Stimulated activated CD8-positive, alpha-beta memory T cell treated with anti-CD3 and anti-CD28 coated beads, Interleukin-12 subunit alpha, Interleukin-12 subunit beta, amount 100 ng/mL, for 24 hours (primary cell): ENCODE measurements around the gene MYEOV.

ENCODE experiments used
- DNase-seq: peaks from one replicate; pipeline ENCODE4 v3.0.0-alpha.2; 2020; ENCODE audit errors: extremely low read depth

The MYEOV gene

DNA sequence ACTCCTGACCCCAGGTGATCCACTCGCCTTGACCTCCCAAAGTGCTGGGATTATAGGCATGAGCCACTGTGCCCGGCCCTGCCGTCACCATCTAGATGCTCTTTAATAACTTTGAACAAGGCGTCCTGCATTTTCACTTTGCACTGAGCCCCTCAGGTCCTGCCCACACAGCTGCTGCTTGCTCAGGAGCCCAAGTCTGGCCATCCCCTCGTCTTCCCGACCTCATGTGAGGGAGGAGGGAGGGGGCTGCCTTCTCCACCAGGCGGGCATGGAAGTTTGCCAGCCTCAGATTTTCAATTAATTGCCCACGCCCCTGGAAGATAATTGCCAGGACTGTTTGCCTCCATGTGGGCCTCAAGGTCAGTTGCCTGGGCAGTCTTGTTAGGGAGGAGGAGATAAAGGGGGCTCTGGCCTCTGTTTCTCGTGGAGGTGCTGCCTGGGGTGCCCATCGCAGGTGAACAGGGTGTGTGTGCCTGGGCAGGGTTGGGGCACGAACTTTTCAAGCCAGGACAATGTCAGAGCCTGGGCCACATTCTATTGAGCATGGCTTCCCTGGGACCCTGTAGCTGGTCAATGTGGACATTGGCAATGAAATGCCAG, 27.9 kb upstream of the MYEOV start:
- no peak for DNase-seq

DNA sequence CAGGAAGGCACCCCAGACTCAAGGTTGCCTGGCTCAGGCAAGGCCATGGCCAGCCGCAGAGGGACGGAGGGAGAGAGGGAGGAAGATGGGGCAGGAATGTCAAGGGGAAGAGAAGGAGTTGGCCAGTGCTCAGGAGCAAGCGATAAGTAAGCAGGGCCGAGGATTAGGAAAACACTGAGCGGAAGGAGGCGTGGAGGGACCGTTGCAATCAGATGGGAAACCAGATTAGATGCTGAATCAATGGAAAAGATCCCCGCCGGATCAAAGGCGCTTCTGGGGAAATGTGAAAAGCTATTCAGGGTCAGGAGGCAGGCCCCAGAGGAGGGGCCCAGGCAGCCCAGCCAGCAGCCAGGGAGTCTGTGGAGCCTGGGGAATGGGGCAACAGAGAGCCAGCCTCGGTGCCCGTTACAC, 26.6 kb upstream of the MYEOV start:
- no peak for DNase-seq

DNA sequence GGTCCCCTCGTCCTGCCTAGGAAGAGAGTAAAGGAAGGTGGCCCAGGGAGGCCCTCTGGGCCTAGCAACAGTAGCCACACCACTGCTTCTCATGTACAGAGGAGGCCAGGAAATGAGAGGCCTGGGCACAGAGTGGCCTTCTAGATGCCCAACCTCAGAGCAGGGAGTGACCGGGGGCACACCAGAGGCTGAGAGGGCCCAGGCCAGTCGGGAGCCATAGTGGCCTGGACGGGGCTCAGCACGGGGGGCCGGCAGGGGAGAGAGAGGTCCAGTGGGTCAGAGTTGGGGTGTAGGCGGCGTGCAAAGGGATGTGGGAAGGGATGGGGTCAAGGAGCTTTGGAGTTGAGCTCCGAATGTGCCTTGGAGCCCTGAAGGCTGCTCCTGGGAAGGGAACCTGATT, 25.0 kb upstream of the MYEOV start:
- no peak for DNase-seq

DNA sequence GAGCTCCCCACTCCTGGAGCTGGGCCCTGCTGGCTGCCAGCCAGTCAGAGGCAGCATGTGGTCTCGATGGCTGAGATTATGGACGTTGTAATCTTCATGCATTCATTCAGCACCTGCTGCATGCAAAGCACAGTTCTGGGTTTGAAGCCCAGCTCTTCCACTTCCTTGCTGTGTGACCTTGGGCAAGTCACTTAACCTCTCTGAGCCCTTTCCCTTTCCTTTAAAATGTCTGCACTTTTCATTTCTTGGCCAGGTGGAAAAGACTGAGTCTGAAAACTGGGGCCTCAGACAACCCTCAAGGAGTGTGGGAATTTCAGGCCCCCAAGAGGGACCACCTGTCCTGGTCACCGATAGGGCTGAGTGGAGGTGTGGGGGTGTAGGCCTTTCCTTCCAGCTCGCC, 24.6 kb upstream of the MYEOV start:
- DNase-seq = no peak

DNA sequence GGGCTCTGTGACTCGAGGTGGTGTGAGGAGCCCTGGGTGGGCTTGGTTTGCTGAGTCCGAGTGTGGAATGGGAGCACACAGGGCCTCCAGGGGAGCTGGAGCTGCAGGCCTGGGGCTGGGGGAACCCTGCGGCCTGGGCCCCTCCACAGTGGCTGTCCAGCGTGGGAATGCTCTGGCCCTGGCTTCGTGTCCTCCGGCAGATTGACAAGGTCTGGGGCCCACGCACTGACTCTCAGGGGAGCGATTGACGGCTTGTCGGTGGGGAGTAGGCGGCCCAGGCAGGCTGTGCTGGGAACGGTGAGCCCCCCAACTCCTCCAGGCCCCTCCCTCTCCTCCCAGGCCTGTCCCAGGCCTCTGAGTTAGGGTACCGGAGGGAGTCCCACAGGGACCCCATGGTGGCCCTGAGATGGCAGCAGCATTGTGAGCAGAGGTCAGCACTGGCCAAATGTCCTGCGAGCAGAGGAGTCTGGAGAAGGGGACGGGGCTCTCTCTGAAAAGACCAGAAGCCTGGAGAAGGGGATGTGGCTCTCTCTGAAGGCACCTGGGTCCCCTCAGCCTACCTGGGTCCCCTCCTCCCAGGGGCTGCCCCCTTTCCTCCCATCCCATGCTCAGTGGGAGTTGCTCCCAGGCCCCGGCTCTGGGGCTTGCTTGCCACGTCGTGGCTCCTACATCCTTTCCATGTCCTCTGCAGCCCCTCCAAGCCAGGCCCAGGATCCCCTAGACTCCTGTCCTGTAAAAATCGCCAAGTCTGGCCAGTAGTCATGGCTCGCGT, 23.8 kb upstream of the MYEOV start:
- no peak for DNase-seq

DNA sequence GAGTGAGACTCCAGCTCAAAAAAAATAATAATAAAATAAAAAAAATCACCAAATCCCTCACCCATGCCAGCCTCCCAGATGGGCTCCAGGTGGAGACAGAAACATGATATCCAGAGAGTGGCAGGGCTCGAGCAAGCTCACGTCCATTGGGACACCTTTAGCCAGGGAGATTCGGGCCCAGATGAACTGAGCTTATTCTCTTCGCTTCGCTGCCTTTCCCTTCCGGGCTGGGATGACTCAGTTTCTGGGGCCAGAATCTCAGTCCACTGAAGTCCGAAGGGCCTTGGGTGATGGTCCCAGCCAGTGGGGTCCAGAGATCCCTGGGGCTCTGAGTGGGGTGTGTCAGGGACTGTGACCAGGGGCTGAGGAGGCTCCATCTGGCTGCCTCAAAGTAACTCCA, 23.0 kb upstream of the MYEOV start:
- no peak for DNase-seq

DNA sequence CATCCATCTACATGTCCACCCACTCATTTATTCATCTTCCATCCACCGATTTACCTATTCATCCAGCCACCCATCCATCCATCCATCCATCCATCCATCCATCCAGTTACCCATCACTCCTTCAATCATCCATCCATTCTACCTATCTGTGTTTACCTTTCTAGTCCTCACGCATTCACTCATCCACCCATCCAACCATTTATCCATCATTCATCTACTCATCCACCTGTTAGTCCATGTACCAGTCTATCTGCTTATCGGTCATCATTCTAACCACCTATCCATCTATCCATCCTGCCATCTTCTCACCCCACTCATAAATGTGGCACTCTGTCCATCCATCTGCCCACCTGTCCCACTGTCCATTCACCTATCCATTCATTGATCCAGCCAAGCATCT, 21.9 kb upstream of the MYEOV start:
- DNase-seq = no peak

DNA sequence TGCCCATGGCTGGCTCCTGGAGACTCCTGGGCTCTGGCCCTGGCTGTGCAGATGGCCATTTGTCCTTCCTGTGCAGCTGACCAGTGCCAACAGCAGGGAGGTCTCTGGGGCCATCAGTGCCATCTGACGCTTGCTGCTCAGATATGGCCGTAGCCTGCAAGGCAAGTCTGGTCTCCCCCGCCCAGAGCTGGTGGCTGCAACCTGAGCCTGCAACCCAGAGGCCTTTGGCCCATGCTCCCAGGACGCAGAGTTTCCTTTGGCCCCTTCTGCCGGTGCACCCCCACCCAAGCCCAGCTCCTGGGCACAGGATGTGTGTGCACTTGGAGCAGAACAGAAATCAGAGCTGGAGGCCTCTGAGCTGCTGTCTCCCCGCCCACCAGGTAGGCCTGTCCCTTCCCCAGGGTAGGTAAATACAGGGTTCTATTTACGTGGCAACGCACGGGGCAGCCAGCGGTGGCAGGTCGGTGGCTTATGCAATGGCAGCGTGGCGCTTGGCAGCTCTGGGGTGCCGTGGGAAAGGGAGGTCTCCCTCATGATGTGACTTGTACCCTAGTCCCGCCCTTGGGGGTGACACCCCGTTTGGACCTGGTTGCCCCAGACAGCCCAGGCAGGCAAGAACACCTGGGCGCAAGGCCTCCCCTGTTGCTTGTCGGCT, 21.0 kb upstream of the MYEOV start:
- no peak for DNase-seq

DNA sequence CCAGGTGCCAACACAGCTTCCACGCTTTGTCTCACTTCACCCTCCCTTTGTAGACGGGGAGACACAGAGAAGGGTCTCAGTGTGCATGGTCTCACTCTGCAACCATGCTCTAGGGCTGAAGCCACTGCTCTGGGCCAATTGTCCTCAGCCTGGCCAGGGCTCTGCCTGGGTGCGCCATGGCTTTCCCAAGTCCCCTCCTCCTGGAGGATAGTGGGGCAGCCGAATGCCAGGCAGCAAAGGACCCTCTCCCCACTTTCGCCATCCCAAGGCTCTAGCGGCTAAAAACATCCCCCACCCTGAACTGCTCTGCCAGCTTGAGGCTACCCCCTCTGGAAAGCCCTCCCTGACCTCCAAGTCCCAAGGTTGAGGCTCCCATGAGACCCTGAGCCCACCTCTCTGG, 20.4 kb upstream of the MYEOV start:
- DNase-seq = no peak

DNA sequence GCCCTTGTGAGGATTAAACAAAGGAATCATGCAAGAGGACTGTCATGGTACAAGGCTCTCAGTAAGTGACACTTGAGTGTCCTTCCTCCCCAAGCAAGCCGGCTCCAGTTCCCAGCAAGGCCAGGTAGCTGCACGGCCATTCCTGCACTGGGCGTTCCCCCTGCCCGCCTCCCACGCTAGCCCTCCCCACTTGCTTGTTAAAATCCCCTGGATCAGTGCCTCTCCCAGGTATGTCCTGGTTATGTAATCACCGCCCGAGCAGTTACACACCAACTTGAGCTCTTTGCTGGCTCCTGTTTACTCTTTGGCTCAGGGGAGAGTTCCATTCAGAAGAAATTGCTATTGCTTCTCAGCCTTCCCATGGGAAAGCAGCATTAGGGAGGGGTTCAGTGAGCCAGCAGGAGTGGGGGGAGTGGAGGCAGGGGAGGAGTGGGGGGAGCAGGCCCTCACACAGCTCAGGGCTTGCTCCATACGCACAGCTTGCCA, 19.4 kb upstream of the MYEOV start:
- DNase-seq = no peak

DNA sequence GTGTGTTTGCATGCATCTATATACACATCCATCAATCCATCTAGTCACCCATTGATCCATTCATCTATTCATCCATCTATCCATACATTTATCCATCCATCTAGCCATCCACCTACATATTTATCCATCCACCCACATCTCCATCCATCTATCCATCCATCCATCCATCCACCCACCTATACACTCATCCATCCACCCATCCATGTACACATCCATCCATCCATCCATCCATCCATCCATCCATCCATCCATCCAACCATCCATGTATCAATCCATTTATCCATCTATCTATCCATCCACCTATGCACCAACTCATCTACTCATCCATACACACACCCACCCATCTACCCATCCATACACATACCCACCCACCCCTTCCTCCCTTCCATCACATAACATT, 18.8 kb upstream of the MYEOV start:
- no peak for DNase-seq

DNA sequence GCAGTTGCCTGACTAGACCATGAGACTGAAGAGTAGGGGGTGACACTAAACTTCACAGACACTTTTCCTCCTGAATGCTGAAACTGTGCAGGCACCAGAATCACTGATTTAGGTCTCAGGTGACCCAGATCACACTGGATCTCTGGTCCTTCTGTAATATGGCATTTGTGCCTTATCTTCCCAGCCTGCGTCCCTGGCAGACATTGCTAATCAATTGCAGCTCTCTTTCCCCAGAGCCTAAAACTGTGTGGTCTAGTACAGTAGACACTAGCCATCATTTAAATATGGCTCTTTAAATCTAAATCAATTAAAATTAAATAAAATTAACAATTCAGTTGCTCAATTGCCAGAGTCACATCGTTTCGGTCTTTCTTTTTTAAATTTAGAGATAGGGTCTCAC, 17.8 kb upstream of the MYEOV start:
- no peak for DNase-seq

DNA sequence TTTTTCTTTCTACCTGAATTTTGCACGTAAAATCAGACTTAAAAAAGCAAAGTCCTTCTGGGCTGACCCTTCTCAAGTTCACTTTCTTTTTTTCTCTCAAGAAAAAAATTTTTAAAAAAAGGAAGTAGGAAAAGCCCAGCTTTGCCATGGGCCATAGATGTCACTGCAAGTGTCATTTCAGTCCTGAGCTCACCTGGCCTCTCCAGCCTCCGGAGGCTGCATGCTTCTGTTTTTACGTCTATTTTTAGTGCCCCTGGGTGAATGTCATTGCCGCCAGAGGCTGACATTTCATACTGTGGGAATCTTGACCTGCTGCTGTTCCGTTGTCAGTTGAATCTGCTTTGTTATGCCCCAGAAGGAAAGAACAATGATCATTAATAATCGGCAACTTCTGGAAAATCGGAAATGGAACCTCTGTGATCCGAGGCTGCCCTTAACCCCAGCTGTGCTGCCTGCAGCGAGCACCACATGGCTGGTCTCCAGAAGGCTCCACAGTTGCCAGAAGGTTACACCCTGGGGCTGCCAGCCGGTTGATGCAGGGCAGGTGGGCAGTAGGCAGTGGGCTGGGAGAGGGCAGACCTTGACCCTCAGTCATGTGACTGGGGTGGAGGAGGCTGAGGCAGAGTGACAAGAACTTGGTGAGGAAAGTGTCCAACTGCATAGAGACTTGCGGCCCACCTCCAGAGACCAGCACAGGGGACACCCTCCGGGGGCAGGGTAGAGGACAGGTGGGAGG, 16.7 kb upstream of the MYEOV start:
- no peak for DNase-seq

DNA sequence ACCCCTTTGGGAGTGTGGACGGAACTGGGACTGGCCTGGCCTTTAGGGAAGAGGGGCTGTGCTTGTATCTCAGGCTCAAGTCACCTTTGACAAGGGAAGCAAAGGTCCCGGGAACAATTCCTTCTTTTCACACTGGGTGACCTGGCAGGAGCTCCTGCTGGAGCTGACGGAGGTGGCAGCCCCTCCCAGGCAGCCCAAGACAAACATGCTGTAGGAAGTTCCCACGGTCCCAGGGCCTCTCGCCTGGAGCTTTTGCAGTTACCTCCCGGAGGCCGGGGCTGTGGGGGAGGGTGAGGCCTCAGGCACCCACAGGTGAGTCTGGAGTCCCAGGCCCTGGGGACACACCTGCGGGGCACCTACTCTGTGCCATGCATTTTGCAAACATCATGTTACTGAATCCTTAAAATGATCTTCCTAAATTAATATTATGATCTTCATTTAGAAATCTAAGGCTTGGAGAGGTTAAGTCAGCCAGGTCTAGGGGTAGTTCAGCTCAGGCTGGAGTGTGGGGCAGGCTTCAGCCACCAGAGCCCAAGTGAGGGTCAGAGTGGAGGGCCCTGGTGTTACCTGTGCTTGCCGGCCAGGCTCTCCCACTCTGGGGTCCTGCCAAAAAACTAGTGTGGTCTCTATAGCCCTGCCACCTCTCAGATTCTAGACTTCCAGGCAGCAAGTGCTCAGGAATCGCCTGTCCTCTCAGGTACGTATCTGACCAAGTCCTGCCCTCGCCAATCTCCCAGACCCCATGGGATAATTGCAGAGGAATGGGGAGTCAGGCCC, 15.7 kb upstream of the MYEOV start:
- no peak for DNase-seq

DNA sequence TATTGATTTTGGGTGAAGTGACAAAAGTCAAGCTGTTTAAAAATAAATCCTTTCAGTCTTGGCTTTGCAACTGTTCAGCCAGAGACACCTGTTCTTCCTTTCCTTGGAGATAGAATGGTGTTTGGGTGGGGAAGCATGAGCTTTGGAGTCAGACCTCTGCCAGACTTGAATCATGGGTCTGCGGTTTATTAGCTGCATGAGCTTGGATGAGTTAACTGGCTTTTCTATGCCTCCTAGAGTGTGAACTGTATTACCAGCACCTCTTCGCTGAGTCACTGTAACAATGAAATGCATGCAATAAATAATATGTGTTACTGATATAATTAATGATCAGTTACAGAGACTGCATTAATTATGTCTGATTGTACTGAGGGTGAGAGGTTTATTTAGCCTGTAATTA, 13.5 kb upstream of the MYEOV start:
- DNase-seq = no peak

DNA sequence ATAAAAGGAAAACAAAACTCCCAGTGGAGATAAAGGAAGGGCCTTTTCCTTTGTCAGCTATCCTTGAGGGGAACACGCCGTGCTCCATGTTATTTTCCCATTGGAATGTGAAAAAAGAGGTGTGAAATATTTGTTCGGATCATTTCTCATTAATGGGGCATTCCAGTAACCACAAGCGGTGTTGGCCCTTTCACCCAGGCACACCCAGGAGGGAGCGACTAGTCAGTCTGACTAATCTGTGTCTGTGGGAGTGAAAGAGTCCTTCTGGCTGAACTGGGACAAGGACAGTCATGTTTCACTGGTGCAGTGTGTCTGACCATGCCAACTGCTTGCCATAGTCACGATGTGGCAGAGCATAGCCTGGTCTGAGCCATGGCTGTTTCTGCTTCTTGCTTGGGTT, 13.0 kb upstream of the MYEOV start:
- DNase-seq = no peak

DNA sequence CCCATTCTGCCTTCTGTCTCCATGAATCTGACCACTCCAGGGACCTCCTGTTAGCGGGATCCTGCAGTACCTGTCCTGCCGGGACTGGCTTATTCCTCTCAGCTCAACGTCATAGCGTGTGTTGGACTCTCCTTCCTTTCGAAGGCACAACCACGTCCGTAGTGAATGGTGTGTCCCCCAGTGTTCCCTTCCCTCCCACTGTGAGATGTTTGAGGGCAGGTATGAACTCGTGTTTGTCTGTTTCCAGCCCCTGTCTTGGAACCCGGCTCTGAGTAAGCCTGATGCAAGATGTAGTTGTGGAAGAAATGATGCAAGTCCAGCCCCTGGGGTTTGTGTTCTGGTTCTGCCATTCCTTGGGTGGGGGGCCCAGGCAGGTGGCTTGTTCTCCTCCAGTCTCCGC, 10.5 kb upstream of the MYEOV start:
- DNase-seq = no peak

DNA sequence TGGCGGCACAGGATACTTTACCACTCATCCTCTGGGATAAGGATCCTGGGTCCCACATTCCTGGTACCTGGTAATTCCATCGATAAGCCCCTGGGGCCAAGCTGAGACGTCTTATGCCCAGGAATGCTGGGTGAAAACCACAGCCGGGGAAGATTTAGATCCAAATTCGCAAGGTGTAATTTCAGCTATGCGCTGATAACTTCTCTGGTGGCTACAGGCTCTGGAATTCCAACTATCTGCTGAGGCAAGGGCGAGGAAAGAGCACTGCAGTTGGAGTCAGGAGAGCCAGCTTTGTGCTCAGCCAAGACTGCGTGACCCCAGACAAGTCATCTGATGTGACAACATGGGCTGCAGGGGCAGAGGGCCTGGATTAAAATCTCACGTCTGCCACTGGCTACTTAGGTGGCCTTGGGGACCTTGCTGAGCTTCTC, 9.9 kb upstream of the MYEOV start:
- DNase-seq = no peak

DNA sequence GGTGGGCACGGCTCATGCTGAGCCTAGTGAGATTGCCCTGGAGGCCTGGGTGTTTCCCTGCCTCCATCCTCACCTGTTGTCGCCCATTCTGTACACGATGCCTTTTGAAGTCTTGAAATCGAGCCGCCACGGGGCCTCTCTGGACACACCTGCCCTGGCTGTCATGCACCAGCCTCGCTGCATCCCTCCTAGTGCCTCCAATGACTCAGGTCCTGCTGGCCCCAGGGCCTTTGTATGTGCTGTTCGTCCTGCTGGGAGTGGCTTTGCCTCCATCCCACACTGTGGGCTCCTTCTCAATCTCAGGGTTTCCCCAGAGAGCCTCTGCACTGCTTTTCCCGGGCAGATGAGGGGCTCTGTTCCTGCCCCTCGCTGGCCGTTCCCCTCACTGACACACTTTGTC, 8.9 kb upstream of the MYEOV start:
- no peak for DNase-seq

DNA sequence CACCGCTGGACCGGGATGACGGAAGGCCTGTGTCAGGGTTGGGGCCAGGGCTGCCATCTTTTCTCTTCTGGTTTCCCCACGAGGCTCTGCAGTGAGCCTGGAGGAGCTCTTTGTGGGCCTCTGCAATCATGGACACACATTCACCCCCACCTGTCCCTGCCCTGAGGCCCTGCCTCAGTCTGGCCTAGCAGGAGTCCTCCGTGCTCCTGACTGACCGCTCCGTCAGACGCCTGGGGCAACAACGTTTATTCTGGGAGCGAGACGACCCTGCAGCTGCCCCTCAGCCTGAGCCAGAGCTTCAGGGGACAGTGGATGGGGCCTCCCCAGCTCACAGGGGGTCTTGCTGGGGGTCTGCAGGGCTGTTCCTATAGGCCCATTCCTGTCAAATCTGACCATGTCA, 8.2 kb upstream of the MYEOV start:
- no peak for DNase-seq
